ENCODE measurements around the gene MLLT6. TPM values are rescaled to one million over a fixed set of nuclear protein-coding genes. Genes with fewer than 3 reads are reported as not detected.

Gene MLLT6
- total and polyA plus RNA-seq, 12 donors = 17.3 to 104 (median 67.5) TPM

DNA sequence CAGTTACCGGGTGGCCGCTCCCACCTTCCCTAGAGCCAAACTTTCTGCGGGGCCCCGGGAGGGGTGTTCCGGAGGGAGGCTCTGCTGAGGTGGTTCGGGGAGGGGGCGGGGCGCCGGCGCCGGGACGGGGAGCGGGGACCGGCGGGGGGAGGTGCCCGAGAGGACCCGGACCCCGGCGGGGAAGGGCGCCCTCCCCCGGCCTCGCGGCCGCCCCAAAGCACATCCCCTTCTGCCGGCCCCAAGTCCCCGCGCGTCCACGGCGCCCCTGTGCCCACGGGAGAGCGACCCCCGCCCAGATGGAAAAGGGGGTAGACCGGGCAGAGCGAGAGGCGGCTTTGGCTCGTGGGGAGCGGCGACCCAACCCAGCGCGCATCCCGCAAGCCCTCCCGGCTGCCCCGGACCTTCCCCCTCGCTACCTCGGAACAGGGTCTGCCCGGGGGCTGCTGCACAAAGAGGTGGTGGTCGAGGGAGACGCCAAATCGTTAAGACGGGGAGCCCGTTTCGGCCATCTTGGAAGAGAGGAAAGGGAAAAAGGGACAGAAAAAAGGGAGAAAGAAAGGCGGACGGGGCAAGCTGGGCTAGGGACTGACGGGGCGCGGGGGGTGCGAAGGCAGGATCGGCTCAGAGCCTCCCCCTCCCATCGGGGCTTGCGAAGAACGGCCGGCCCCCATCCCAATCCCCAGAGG lies 42.5 kb downstream of the MLLT6 start:
- ATAC-seq = no peak
- H3K36me3 ChIP-seq = no peaks in the 10 kb centered on the region
- intact Hi-C loops (cut with DNase I) = loop anchor here in 2 of 10 donors (2.0 to 5.0 kb wide), 2 partner anchors 17 to 45 kb away; partner anchors contain the start of gene CISD3 (in 2 of the 2)
- DNase-seq = peak; percentile 64 to 71
- peaks cover 4 to 82% (median 71%) of the 10 kb centered on the region in 9 donors for H3K4me1 ChIP-seq
- no peaks in the 10 kb centered on the region for H3K9me3 ChIP-seq
- 0 to 1% methylated on average over 60 to 64 of the region's 64 CpGs for WGBS, 2 donors
- peak in 5 of 9 donors; percentile 22 to 49 (median 38) for TF ChIP-seq CTCF (IDR thresholded peaks at IDR 0.05)
- peak overlapping the region; percentile 73 to 99 (median 94) for H3K27ac ChIP-seq
- peaks cover 0 to 52% (median 0%) of the 10 kb centered on the region in 7 donors for H3K27me3 ChIP-seq
- peak overlapping the region; percentile 67 to 99 (median 90) for H3K4me3 ChIP-seq

DNA sequence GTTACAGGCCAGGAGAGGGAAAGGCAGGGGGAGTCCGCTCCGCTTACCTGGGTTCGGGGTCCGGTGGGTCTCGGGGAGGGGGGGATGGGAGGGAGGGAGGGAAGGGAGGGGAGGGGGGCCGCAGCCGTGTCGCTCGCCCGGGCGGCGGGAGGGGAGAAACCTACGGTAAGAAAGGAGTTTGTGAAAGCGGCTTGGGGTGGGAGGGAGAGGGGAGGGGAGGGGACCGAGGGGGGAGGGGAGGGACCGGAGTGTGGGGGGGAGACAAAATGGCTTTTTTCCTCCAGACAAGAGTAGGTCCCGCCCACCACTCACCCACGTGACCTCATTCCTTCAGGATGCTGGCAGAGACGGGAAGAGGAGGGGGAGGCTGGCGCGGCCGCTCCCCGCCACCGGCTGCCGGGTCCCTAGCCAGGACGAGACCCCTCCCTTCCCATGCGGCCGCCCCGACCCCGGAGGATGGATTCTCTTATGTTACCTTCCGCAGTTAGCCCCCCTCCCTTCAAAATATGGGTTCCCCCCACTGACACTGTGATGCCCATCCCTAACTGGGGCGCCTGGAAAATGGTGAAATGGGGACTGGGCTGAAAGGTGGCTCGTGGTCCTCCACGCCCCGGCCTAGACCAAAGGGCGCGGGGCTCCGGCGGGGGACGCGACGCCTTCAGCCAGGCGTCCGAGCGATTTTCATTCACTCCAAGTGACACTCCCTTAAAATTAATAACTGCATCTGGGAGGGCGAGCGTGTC lies 43.2 kb downstream of the MLLT6 start, which contains the start of gene PCGF2:
PCGF2 (minus strand) TSS at position 188 of the 743 bp plus-strand sequence. CDS start 7,934 bp downstream, outside the sequence.
- H3K4me3 ChIP-seq = peak within 1 kb of the TSS; percentile 67 to 99 (median 90)
- peak; percentile 89 to 96 for DNase-seq
- peaks cover 0 to 52% (median 0%) of the 10 kb centered on the region in 7 donors for H3K27me3 ChIP-seq
- H3K36me3 ChIP-seq = no peaks in the 10 kb centered on the region
- intact Hi-C loops (cut with DNase I) = loop anchor here in 1 of 10 donors (2.0 to 5.0 kb wide), 2 partner anchors 18 to 46 kb away; partner anchors contain the start of gene CISD3
- peak within 1 kb of the TSS; percentile 89 to 99 (median 96) for H3K27ac ChIP-seq
- 0 to 1% methylated on average over 33 to 47 of the region's 47 CpGs for WGBS, 2 donors
- no peak for TF ChIP-seq CTCF (IDR thresholded peaks at IDR 0.05)
- no peaks in the 10 kb centered on the region for H3K9me3 ChIP-seq
- peak; percentile 17 to 52 (median 31) for ATAC-seq
- H3K4me1 ChIP-seq = peaks cover 5 to 78% (median 67%) of the 10 kb centered on the region in 9 donors

DNA sequence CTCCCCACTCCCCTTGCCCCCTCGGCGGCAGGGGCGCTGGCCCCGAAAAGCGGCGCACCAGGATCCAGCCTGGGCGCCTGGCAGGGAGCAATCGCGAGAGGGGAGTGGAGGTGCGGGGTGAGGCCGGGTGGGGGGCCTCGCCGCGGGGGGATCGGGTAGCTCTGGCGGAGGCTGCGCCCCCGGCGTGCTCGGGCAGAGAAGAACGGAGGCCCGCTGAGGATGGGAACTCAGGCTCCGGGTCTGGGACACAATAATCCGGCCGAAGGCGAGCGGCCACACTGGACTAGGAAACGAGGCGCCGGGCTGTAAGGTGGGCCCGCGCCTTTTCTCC lies 43.8 kb downstream of the MLLT6 start:
- TF ChIP-seq CTCF (IDR thresholded peaks at IDR 0.05) = no peak
- Histone ChIP-seq H3K27ac (peak overlapping the region; percentile 89 to 99 (median 96)), H3K4me1 (peaks cover 7 to 78% (median 67%) of the 10 kb centered on the region in 9 donors), H3K4me3 (peak overlapping the region; percentile 58 to 99 (median 84)), H3K36me3 (peaks cover 0 to 4% (median 0%) of the 10 kb centered on the region in 9 donors), H3K9me3 (no peaks in the 10 kb centered on the region), H3K27me3 (peaks cover 0 to 52% (median 0%) of the 10 kb centered on the region in 7 donors)
- 1 to 2% methylated on average over 32 of the region's 32 CpGs for WGBS, 2 donors
- DNase-seq (no peak), ATAC-seq (peak in 1 of 8 donors; percentile 0)
- intact Hi-C loops (cut with DNase I) = loop anchor here in 1 of 10 donors (2.0 to 5.0 kb wide), 2 partner anchors 18 to 47 kb away; partner anchors contain the start of gene CISD3

All from heart right ventricle (tissue), 16 donors.